ENCODE data around the gene DCLK1.

The DCLK1 gene

DNA sequence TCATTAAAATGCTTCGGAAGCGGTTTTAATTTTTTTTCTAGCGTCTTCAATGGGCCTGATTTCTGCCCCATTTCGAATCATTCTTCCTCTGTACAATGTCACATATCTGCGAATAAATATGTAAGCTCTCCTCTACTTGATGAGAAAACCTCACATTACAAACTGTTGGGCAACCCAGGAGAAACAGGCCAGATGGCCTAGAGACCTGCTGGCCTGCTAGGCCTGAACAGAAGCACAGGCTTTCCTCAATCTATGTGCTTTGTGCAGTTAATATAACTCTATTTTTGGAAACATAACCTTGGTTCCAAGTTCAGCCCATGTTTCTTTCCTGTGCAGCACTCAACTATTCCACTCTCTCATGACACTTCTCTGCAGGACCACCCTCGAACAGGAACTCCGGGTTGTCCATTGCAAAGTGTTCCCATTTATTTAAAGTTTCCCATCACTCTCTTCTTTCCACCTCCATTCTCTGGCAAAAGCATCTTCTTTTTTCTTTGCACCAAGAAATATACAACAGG, 42.0 kb downstream of the DCLK1 start:
- H3K4me3 ChIP-seq (ENCODE audit: low read length), result no peak overlapping the region
- DNase-seq (ENCODE audit: low read depth), result no peak
- TF ChIP-seq, protein P1, sequence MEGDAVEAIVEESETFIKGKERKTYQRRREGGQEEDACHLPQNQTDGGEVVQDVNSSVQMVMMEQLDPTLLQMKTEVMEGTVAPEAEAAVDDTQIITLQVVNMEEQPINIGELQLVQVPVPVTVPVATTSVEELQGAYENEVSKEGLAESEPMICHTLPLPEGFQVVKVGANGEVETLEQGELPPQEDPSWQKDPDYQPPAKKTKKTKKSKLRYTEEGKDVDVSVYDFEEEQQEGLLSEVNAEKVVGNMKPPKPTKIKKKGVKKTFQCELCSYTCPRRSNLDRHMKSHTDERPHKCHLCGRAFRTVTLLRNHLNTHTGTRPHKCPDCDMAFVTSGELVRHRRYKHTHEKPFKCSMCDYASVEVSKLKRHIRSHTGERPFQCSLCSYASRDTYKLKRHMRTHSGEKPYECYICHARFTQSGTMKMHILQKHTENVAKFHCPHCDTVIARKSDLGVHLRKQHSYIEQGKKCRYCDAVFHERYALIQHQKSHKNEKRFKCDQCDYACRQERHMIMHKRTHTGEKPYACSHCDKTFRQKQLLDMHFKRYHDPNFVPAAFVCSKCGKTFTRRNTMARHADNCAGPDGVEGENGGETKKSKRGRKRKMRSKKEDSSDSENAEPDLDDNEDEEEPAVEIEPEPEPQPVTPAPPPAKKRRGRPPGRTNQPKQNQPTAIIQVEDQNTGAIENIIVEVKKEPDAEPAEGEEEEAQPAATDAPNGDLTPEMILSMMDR (conservative IDR thresholded peaks at IDR 0.05; ENCODE audit: low read length), result no peak

DNA sequence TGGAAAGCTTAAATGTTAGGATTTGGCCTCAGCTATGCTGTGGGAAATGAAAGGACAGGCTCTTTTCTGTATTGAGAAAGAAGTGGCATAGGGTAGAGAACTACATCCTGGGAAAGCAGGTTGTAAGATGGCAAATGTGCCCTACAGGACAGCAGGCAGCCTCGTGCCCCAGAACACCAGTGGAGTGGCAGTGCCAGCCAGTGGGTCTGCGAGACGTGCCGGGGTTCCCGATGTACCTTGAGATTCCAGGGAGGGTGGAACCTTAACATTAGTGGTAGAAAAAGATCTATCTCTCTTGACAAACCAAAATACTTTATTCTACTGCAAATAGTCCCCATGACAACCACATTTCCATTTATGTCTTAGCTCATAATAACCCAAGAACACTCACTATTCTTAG, 42.7 kb downstream of the DCLK1 start:
- H3K4me3 ChIP-seq (ENCODE audit: low read length), result no peak overlapping the region
- DNase-seq (ENCODE audit: low read depth), result no peak
- TF ChIP-seq, protein P1 (conservative IDR thresholded peaks at IDR 0.05; ENCODE audit: low read length), result no peak

GRCh38 chr13:36088001-36088400, 43.2 kb downstream of the DCLK1 start:
- TF ChIP-seq, protein P1 (conservative IDR thresholded peaks at IDR 0.05; ENCODE audit: low read length), result no peak

GRCh38 chr13:36086117-36086516, 45.1 kb downstream of the DCLK1 start:
- TF ChIP-seq, protein P1 (conservative IDR thresholded peaks at IDR 0.05; ENCODE audit: low read length), result no peak
- DNase-seq (ENCODE audit: low read depth), result no peak
- H3K4me3 ChIP-seq (ENCODE audit: low read length), result no peak overlapping the region

More at GRCh38 chr13:36088001-36088400, 43.2 kb downstream of the DCLK1 start:
- H3K4me3 ChIP-seq (ENCODE audit: low read length), result no peak overlapping the region
- no peak for DNase-seq (ENCODE audit: low read depth)

DNA sequence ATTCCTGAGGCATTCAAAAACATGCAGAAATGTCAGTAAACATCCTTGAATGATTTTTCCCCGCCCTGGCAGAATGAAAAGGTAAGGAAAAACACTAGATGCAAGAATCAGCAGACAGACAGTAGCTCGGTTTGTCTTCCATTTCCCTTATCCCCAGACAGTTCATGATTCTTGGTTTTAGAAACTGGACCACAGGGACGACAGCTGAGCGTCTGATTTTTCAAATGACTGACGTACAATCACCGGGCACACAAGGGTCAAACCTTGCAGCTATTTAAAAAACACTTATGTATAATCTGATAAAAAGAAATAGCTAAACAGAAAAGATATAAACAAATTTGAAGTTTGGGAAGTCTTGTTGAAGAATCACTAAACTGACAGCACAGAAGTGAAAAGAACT, 47.1 kb downstream of the DCLK1 start:
- DNase-seq (ENCODE audit: low read depth), result no peak
- no peak overlapping the region for H3K4me3 ChIP-seq (ENCODE audit: low read length)
- TF ChIP-seq, protein P1 (conservative IDR thresholded peaks at IDR 0.05; ENCODE audit: low read length), result no peak

DNA sequence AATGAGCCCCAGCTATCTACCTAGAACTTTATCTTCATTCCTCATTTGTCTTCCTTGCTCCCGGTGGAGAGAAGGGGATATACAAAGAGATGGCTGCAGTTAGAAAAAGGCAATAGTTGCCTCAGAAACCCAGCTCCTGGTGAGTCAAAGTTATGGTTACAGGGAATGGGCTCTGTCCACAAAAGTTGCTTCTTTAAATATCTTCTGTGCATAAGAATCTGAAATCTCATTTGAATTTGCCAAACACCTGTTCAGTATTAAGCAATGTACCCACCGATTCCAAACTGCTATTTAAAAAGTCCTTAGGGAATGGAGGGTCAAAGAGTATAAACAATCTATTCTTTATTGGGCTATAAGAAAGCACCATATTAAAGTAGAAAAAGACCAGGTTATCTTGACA, 48.4 kb downstream of the DCLK1 start:
- H3K4me3 ChIP-seq (ENCODE audit: low read length), result no peak overlapping the region
- TF ChIP-seq, protein P1 (conservative IDR thresholded peaks at IDR 0.05; ENCODE audit: low read length), result no peak
- DNase-seq (ENCODE audit: low read depth), result no peak

DNA sequence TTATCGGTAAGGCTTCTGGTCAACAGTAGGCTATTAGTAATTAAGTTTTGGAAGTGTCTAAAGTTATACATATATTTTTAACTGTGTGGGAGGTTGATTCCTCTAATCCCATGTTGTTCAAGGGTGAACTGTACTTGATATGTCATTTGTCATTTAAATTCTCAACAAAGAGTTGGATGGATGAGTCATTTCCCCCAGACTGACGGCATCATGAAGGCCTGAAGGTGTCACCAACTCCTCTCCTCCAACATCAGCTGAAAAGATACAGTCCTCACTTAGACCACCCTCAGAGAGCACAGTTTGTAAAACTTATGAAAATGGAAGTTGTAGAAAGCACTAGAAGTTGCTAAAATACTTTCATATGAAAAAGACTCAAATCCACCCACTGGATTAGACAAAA, 48.8 kb downstream of the DCLK1 start:
- DNase-seq (ENCODE audit: low read depth), result no peak
- H3K4me3 ChIP-seq (ENCODE audit: low read length), result no peak overlapping the region

More for the DNA sequence above, 48.8 kb downstream of the DCLK1 start:
- TF ChIP-seq, protein P1 (conservative IDR thresholded peaks at IDR 0.05; ENCODE audit: low read length), result no peak

All from AG10803 (cell line).